ENCODE results near the gene PLA2R1.

- no peak for TF ChIP-seq CTCF (IDR thresholded peaks at IDR 0.05; ENCODE audit: low read depth, low read length)
- no peak for TF ChIP-seq EZH2phosphoT487 (IDR thresholded peaks at IDR 0.05; ENCODE audit: low read depth)
Measured at GRCh38 chr2:159891267-159891588, 171.2 kb downstream of the PLA2R1 start.

All from OCI-LY3 (cell line).